Muscle layer of duodenum (tissue), 2 donors: ENCODE data around the gene TRIM72.

ENCODE experiments used
- H3K27ac ChIP-seq: one replicate; pipeline ENCODE4 v1.7.0; 2013; ENCODE audit warnings: mild to moderate bottlenecking, low read length
- H3K27me3 ChIP-seq: one replicate; pipeline ENCODE4 v1.7.0; 2013; ENCODE audit warnings: low read depth, mild to moderate bottlenecking, control low read depth, low read length
- H3K36me3 ChIP-seq, 2 donors: one replicate each; pipeline ENCODE4 v1.7.0; 2013; ENCODE audit warnings: low read length in 2 of 2, control low read depth in 1 of 2, mild to moderate bottlenecking in 1 of 2; ENCODE audit not compliant: insufficient read depth in 2 of 2, control insufficient read depth in 1 of 2
- H3K4me1 ChIP-seq, 2 donors: one replicate each; pipeline ENCODE4 v1.7.0; 2013; ENCODE audit warnings: low read length in 2 of 2, mild to moderate bottlenecking in 2 of 2, control low read depth in 1 of 2, moderate library complexity in 1 of 2; ENCODE audit not compliant: insufficient read depth in 2 of 2, control insufficient read depth in 1 of 2
- H3K4me3 ChIP-seq, 2 donors: one replicate each; pipeline ENCODE4 v1.7.0; 2013; ENCODE audit warnings: low read length in 2 of 2, low read depth in 1 of 2, mild to moderate bottlenecking in 1 of 2
- H3K9me3 ChIP-seq, 2 donors: one replicate each; pipeline ENCODE4 v1.7.0; 2013; ENCODE audit warnings: low read length in 2 of 2, control low read depth in 1 of 2, mild to moderate bottlenecking in 1 of 2; ENCODE audit not compliant: control insufficient read depth in 1 of 2
- donor health status: healthy.

Gene TRIM72

GRCh38 chr16:31246296-31246695, 32.4 kb downstream of the TRIM72 start:
- Histone ChIP-seq H3K36me3 (no peaks in the 10 kb centered on the region), H3K4me3 (no peak overlapping the region), H3K9me3 (no peaks in the 10 kb centered on the region), H3K27me3 (no peaks in the 10 kb centered on the region), H3K27ac (no peak overlapping the region), H3K4me1 (no peaks in the 10 kb centered on the region)

DNA sequence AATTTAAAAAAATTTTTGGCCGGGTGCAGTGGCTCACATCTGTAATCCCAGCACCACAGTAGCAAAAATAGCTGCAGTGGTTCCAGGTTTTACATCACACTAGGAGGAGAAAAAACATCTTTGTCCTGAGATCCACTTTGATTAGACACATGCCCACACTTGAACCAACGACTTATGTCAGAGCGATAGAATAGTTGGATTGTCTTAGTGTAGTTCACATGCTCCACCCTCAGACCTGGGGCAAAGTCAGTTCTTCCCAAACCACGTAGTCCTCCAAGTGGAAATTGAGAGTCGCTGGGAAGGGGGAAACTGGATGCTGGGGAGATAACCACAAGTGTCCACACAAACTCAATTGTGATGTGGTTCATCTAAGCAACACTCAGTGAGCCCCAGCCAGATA, 34.4 kb downstream of the TRIM72 start:
- H3K27me3 ChIP-seq = no peaks in the 10 kb centered on the region
- H3K4me3 ChIP-seq = no peak overlapping the region
- H3K27ac ChIP-seq = no peak overlapping the region
- no peaks in the 10 kb centered on the region for H3K9me3 ChIP-seq
- no peaks in the 10 kb centered on the region for H3K4me1 ChIP-seq
- H3K36me3 ChIP-seq = no peaks in the 10 kb centered on the region

GRCh38 chr16:31250782-31251384, 37.0 kb downstream of the TRIM72 start:
- H3K27me3 ChIP-seq = no peaks in the 10 kb centered on the region
- no peaks in the 10 kb centered on the region for H3K4me1 ChIP-seq
- H3K9me3 ChIP-seq = no peaks in the 10 kb centered on the region
- H3K4me3 ChIP-seq = no peak overlapping the region
- no peak overlapping the region for H3K27ac ChIP-seq
- no peaks in the 10 kb centered on the region for H3K36me3 ChIP-seq

GRCh38 chr16:31251435-31251834, 37.5 kb downstream of the TRIM72 start:
- Histone ChIP-seq H3K4me3 (no peak overlapping the region), H3K9me3 (no peaks in the 10 kb centered on the region), H3K27me3 (no peaks in the 10 kb centered on the region), H3K27ac (no peak overlapping the region), H3K36me3 (no peaks in the 10 kb centered on the region), H3K4me1 (no peaks in the 10 kb centered on the region)

DNA sequence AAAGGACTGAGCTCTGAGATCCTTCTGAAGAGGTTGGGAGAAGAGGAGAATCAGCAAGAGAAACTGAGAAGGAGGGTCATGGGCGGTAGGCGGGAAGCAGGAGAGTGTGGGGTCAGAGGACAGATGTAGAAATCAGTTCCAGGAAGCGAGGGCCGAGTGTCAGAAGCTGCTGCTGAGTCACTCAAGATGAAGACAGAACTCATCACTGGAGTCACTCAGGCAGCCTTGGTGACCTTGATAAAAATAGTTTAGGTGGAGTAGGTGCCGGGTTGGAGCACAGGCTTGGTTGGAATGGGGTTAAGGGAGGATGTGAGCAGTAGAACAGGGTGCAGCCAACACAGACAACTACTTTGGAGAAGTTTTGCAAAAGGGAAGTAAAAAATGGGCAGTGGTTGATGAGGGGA, 39.7 kb downstream of the TRIM72 start:
- H3K27ac ChIP-seq = no peak overlapping the region
- no peaks in the 10 kb centered on the region for H3K27me3 ChIP-seq

DNA sequence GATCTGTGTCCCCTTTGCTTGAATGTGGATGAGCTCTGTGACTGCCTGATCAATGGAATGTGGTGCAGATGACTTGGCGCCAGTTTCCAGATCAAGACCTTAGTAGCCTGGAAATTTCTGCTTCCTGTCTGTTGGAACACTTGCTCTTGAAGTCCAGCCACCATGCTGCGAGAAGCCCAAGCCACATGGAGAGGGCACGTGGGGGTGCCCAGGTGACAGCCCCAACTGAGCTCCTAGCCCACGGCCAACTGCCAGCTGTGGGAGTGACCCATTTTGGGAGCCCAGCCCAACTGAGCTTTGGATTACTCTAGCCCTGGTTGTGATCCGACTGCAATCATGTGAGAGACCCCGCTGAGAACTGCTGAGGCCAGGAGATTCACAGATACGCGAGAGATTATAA, 42.5 kb downstream of the TRIM72 start:
- Histone ChIP-seq H3K27ac (no peak overlapping the region), H3K27me3 (no peaks in the 10 kb centered on the region), H3K9me3 (no peaks in the 10 kb centered on the region), H3K36me3 (no peaks in the 10 kb centered on the region), H3K4me3 (no peak overlapping the region), H3K4me1 (no peaks in the 10 kb centered on the region)

More for the DNA sequence above, 39.7 kb downstream of the TRIM72 start:
- H3K4me3 ChIP-seq = no peak overlapping the region
- no peaks in the 10 kb centered on the region for H3K36me3 ChIP-seq
- H3K9me3 ChIP-seq = no peaks in the 10 kb centered on the region
- no peaks in the 10 kb centered on the region for H3K4me1 ChIP-seq

- Histone ChIP-seq H3K4me3 (no peak overlapping the region), H3K36me3 (no peaks in the 10 kb centered on the region), H3K9me3 (no peaks in the 10 kb centered on the region), H3K27me3 (no peaks in the 10 kb centered on the region), H3K4me1 (no peaks in the 10 kb centered on the region), H3K27ac (no peak overlapping the region)
These were observed 44.4 kb downstream of the TRIM72 start for GRCh38 chr16:31258366-31258765.

DNA sequence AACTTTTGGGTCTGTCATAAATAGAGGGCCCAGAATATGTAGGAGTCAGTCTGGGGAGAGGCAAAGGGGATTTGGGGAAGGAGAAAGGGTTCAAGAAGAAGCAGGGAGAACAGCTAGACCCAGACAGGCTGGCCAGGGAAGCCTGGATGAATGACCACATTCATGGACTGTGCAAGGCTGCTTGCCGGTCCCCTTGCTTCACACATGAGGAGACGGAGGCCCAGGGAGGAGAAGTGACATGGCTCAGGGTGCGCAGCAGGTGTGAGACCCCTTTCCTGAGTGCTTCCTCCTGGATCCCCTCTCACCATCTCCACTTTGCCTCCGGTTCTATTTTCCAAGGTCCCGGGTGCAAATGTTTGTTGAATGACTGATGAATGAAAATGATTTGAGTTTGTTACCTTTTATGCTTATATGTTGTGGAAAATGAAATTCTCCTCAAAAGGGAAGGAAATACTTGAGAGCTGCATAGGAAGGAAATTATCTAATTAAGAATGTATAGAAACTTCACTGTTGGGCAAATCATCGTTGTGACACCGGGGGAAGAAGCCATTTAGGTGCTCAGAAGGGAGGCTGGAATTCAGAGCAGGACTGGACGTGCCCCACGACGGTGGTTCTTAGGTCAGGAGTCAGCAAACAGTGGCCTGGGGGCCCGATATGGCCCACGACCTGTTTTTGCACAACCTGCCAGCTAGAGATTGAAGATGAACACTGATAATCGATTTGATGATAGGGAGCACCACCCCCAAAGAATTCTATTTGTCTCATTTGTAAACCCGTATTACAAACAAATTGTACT, 46.4 kb downstream of the TRIM72 start:
- Histone ChIP-seq H3K27ac (peak overlapping the region; percentile 23), H3K9me3 (no peaks in the 10 kb centered on the region), H3K4me3 (peak overlapping the region; percentile 49 to 52), H3K36me3 (no peaks in the 10 kb centered on the region), H3K4me1 (no peaks in the 10 kb centered on the region), H3K27me3 (no peaks in the 10 kb centered on the region)

DNA sequence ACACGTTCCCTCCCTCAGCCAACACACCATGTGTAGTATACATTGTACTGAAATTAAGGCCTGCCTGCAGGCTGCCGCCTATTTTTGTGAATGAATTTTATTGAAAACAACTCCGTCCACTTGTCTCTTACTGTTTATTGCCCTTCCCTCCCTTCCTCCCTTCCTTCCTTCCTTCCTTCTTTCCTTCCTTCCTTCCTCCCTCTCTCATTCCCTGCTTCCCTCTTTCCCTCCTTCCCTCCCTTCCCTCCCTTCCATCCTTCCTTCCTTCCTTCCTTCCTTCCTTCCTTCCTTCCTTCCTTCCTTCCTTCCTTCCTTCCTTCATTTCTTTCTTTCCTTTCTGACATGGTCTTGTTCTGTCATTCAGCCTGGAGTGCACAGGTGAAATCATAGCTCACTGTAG, 48.2 kb downstream of the TRIM72 start:
- H3K9me3 ChIP-seq = no peaks in the 10 kb centered on the region
- no peaks in the 10 kb centered on the region for H3K36me3 ChIP-seq
- H3K4me1 ChIP-seq = no peaks in the 10 kb centered on the region
- H3K27me3 ChIP-seq = no peaks in the 10 kb centered on the region
- H3K4me3 ChIP-seq = no peak overlapping the region
- no peak overlapping the region for H3K27ac ChIP-seq

DNA sequence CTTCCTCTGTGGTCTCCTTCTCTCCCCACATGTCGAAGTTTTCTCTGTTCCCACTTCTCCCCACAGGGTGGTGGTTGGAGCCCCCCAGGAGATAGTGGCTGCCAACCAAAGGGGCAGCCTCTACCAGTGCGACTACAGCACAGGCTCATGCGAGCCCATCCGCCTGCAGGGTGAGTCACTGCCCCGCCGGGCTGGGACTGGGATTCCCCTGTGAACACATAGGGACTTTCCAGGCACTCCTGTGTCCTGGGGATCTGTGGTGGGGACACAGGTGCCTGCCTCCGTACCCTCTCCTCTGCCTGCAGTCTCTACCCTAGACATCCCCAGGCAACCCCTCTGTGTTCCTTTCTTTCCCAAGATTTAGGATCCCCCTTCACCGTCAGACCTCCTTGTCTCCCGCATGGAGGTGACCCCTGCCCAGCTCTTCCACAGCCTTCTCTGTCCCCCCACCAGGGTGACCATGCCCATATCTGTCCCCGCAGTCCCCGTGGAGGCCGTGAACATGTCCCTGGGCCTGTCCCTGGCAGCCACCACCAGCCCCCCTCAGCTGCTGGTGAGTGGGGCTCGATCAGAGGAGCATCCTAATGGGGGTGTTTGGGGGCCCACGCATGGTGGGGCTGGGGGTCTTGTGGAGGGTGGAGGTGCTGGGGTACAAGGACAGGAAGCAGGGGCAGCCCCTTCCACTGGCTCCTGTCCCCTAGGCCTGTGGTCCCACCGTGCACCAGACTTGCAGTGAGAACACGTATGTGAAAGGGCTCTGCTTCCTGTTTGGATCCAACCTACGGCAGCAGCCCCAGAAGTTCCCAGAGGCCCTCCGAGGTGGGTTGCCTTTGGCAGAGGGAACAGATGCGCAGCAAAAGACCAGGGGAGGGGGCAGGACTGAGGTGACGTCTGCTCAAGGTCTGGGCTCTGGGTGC, 51.7 kb downstream of the TRIM72 start:
- Histone ChIP-seq H3K36me3 (no peaks in the 10 kb centered on the region), H3K9me3 (no peaks in the 10 kb centered on the region), H3K4me3 (no peak overlapping the region), H3K27ac (no peak overlapping the region), H3K4me1 (no peaks in the 10 kb centered on the region), H3K27me3 (no peaks in the 10 kb centered on the region)

GRCh38 chr16:31267332-31268032, 53.6 kb downstream of the TRIM72 start:
- H3K4me1 ChIP-seq = no peaks in the 10 kb centered on the region
- H3K27me3 ChIP-seq = no peaks in the 10 kb centered on the region
- no peak overlapping the region for H3K4me3 ChIP-seq
- no peaks in the 10 kb centered on the region for H3K36me3 ChIP-seq
- H3K9me3 ChIP-seq = no peaks in the 10 kb centered on the region
- no peak overlapping the region for H3K27ac ChIP-seq
